GM12878 (cell line): ENCODE data around the gene MAST3. TPM values are rescaled to one million over a fixed set of nuclear protein-coding genes. Genes with fewer than 3 reads are reported as not detected.

Experiments used
- ATAC-seq: fragments of 200-7000 bp; cut with Tn5 transposase; 3 replicates; pipeline ENCODE4 v1.9.1; 2020; ENCODE audit warnings: mild to moderate bottlenecking, moderate library complexity
- BruUV-seq: library from RNA; stranded (reverse); fragments of 400-500 nt; replicated peaks from 2 replicates; lab custom pipeline; 2021; lab: Mats Ljungman, UMichigan
- CTCF ChIA-PET: fragments of 300-600 bp; sonication (Branson Sonifier 250); formaldehyde crosslinking; extraction: SDS; loops from one replicate; lab custom pipeline; 2021; ENCODE audit warnings: inconsistent platforms; lab: Yijun Ruan, JAX
- POLR2A ChIA-PET: fragments of 350-600 bp; formaldehyde crosslinking; extraction: SDS; loops from one replicate; lab custom pipeline; 2021; ENCODE audit warnings: inconsistent platforms; lab: Charles Lee
- RAD21 ChIA-PET: fragments of 300-600 bp; sonication (Branson Sonifier 250); formaldehyde crosslinking; loops from one replicate; lab custom pipeline; 2023; ENCODE audit warnings: antibody characterized with exemption; ENCODE audit not compliant: unreplicated experiment; lab: Charles Lee
- SMC1A ChIA-PET: fragments of 300-600 bp; sonication (Branson Sonifier 250); formaldehyde crosslinking; loops from one replicate; lab custom pipeline; 2023; ENCODE audit not compliant: unreplicated experiment, uncharacterized antibody; lab: Charles Lee
- DNase-seq: peaks from one replicate; pipeline ENCODE4 v3.0.0-alpha.2; 2011; ENCODE audit warnings: low read depth, low spot score
- FAIRE-seq: peaks from 3 replicates; lab custom pipeline; 2011; peaks lifted over from hg19 to GRCh38; lab: Jason Lieb, UNC
- H2AFZ ChIP-seq: 2 replicates; pipeline ENCODE4 v1.6.0; 2011; ENCODE audit warnings: low read depth, low read length, control low read depth; ENCODE audit not compliant: control insufficient read depth
- H3K27ac ChIP-seq: 2 replicates; pipeline ENCODE4 v1.5.1; 2011; ENCODE audit warnings: control low read depth; ENCODE audit not compliant: control insufficient read depth, insufficient read depth
- H3K27me3 ChIP-seq, 2 experiments: replicated peaks in 1 of 2; 2 replicates each; pipeline versions ENCODE4 v1.6.0 to v1.6.1; 2011; ENCODE audit warnings: low read length in 1 of 2; ENCODE audit not compliant: control insufficient read depth in 2 of 2, insufficient read depth in 2 of 2
- H3K36me3 ChIP-seq, 2 experiments: 2 replicates each; pipeline ENCODE4 v1.5.1; 2011; ENCODE audit warnings: low read length in 1 of 2; ENCODE audit not compliant: control insufficient read depth in 2 of 2, insufficient read depth in 2 of 2
- H3K4me1 ChIP-seq: 2 replicates; pipeline ENCODE4 v1.6.1; 2011; ENCODE audit warnings: mild to moderate bottlenecking, low read length, moderate library complexity, mixed read lengths; ENCODE audit not compliant: control insufficient read depth, insufficient read depth
- H3K4me2 ChIP-seq: 2 replicates; pipeline ENCODE4 v1.6.0; 2011; ENCODE audit warnings: control low read depth; ENCODE audit not compliant: control insufficient read depth, insufficient read depth
- H3K4me3 ChIP-seq: fragments of 200-600 bp; sonication (generic); 2 replicates; pipeline ENCODE4 v1.5.1; 2016
- H3K79me2 ChIP-seq: 2 replicates; pipeline ENCODE4 v1.6.0; 2011; ENCODE audit warnings: low read length; ENCODE audit not compliant: control insufficient read depth, insufficient read depth
- H3K9ac ChIP-seq: 2 replicates; pipeline ENCODE4 v1.8.0; 2011; ENCODE audit warnings: low read length, control low read depth, mixed read lengths; ENCODE audit not compliant: control insufficient read depth, insufficient read depth
- H3K9me3 ChIP-seq: replicated peaks from 3 replicates; pipeline ENCODE4 v1.5.1; 2011; ENCODE audit warnings: mild to moderate bottlenecking, low read length; ENCODE audit not compliant: control insufficient read depth, insufficient read depth
- H4K20me1 ChIP-seq: 2 replicates; pipeline ENCODE4 v1.6.0; 2011; ENCODE audit not compliant: control insufficient read depth, insufficient read depth
- BRCA1 ChIP-seq: IDR thresholded peaks from 2 replicates; pipeline ENCODE4 v1.6.1; 2011; ENCODE audit warnings: low read depth, low read length, improper control_type of control experiment
- CBX3 ChIP-seq: fragments of 200-600 bp; sonication (generic); IDR thresholded peaks from 2 replicates; pipeline ENCODE4 v1.6.1; 2016; ENCODE audit warnings: low read depth, borderline replicate concordance
- CEBPZ ChIP-seq: fragments of 150-350 bp; IDR thresholded peaks from 2 replicates; pipeline ENCODE4 v1.6.1; 2016; ENCODE audit warnings: low read depth, low read length
- ESRRA ChIP-seq: IDR thresholded peaks from 2 replicates; pipeline ENCODE4 v1.6.1; 2012; ENCODE audit warnings: mild to moderate bottlenecking, low read length, improper control_type of control experiment
- HSF1 ChIP-seq: fragments of 150-350 bp; IDR thresholded peaks from 2 replicates; pipeline ENCODE4 v1.6.1; 2014; ENCODE audit warnings: mild to moderate bottlenecking, low read depth, low read length
- IKZF2 ChIP-seq, 2 experiments: fragments of 450-650 bp; IDR thresholded peaks; 2 replicates each; pipeline ENCODE4 v1.6.1; 2017; ENCODE audit warnings: mild to moderate bottlenecking in 2 of 2, moderate library complexity in 2 of 2
- IRF5 ChIP-seq: fragments of 450-650 bp; IDR thresholded peaks from 2 replicates; pipeline ENCODE4 v1.6.1; 2017; ENCODE audit warnings: borderline replicate concordance
- NBN ChIP-seq: fragments of 450-650 bp; IDR thresholded peaks from 2 replicates; pipeline ENCODE4 v1.6.1; 2016
- SKIL ChIP-seq: fragments of 450-650 bp; IDR thresholded peaks from 2 replicates; pipeline ENCODE4 v1.6.1; 2017; ENCODE audit warnings: mild to moderate bottlenecking, low read depth, inconsistent platforms; ENCODE audit not compliant: poor library complexity, severe bottlenecking
- ZBTB11 ChIP-seq: fragments of 450-650 bp; formaldehyde crosslinking; IDR thresholded peaks from 2 replicates; pipeline ENCODE4 v1.5.0; 2022; ENCODE audit warnings: mild to moderate bottlenecking, missing genetic modification characterization
- WGBS: methylation state at CpG from one replicate; pipeline ENCODE4 v1.1.6; 2016; ENCODE audit warnings: low lambda C conversion rate; ENCODE audit not compliant: insufficient replicate concordance, insufficient coverage; ENCODE audit errors: missing lambda C conversion rate; 5-methylcytosine and 5-hydroxymethylcytosine counted together
- in situ Hi-C: fragments of 300-500 bp; cut with MboI; formaldehyde crosslinking; loops from 9 replicates; pipeline ENCODE4 v1.14.3; 2018; ENCODE audit warnings: mixed read lengths
- intact Hi-C: fragments of 100-400 bp; cut with micrococcal nuclease; formaldehyde crosslinking; loops from one replicate; pipeline ENCODE4 v1.14.2; 2022; ENCODE audit not compliant: unreplicated experiment
- polyA plus RNA-seq, 11 experiments: library from polyadenylated mRNA; depleted of rRNA in 4 of 11; unstranded in 6 of 11; stranded (reverse) in 5 of 11; fragments of >200 nt; fragmentation: Nextera tagmentation in 4 of 11; fragmentation: Illumina TruSeq in 1 of 11; extraction: Ambion mirVana in 4 of 11; extraction: Trizol in 1 of 11; gene quantifications; 1 replicate in 1 of 11; 2 replicates in 10 of 11; pipeline versions ENCODE4 v1.2.1 to v1.2.3, GENCODE V29; 2011 to 2016; ENCODE audit warnings: inconsistent platforms in 2 of 11, missing spikeins in 2 of 11, low read depth in 1 of 11
- total RNA-seq, 4 experiments: library from RNA; depleted of rRNA in 3 of 4; stranded (reverse); fragments of >200 nt in 3 of 4; fragmentation: Illumina TruSeq in 1 of 4; extraction: Trizol in 1 of 4; gene quantifications; 2 replicates each; pipeline versions ENCODE4 v1.2.1 to v1.2.3, GENCODE V29; 2013 to 2021

Gene MAST3
- total and polyA plus RNA-seq, 10 of the 15 experiments (the other 5 are each of a cell fraction or from before 2014, with no cell fraction given) = 3.0 to 22.2 (median 7.5) TPM

- Histone ChIP-seq H3K79me2 (peaks cover 5% of the 10 kb centered on the region), H2AFZ (no peak overlapping the region; the same call in 1 of the 2 replicates), H3K4me1 (peaks cover 11% of the 10 kb centered on the region), H3K27me3 (no peaks in the 10 kb centered on the region), H4K20me1 (no peaks in the 10 kb centered on the region), H3K4me3 (peak overlapping the region; percentile 79), H3K27ac (no peak overlapping the region), H3K4me2 (peak overlapping the region; percentile 96), H3K9me3 (no peaks in the 10 kb centered on the region), H3K36me3 (peaks cover 5 to 15% of the 10 kb centered on the region in 2 experiments; a peak in 3 of 4 replicates), H3K9ac (peak overlapping the region; percentile 69)
- in situ Hi-C loops = no loop called here
- ChIA-PET POLR2A (interaction anchor here (0.8 to 2.1 kb wide), 6 partner anchors 8 to 86 kb away, joined by 3 to 10 read pairs (median 4); partner anchors contain the start of gene RAB3A), RAD21 (interaction anchor here (0.6 to 4.5 kb wide), 5 partner anchors 14 to 101 kb away, joined by 3 to 29 read pairs (median 3); no protein-coding TSS in a partner anchor), SMC1A (interaction anchor here (1.2 to 3.4 kb wide), 6 partner anchors 9 to 110 kb away, joined by 3 to 18 read pairs (median 4); partner anchors contain the start of gene RAB3A), CTCF (interaction anchor here (0.6 to 3.8 kb wide), 4 partner anchors 10 to 85 kb away, joined by 3 to 30 read pairs (median 6); partner anchors contain the start of gene RAB3A)
- FAIRE-seq (no peak), ATAC-seq (no peak), DNase-seq (no peak)
- no TSS peak for BruUV-seq
- intact Hi-C loops = no loop called here
- WGBS = 0% methylated on average over 12 of the region's 12 CpGs
- TF ChIP-seq NBN (no peak), BRCA1 (no peak), ZBTB11 (CRISPR knock-in tag) (no peak), CEBPZ (no peak), IRF5 (no peak), IKZF2 (IDR thresholded peaks at IDR 0.05) (no peak), HSF1 (no peak), ESRRA (no peak), SKIL (no peak), CBX3 (no peak)
Measured at GRCh38 chr19:18194181-18194530, 96.6 kb downstream of the MAST3 start.
